ENCODE measurements around the gene RNF223. TPM values are rescaled to one million over a fixed set of nuclear protein-coding genes. Genes with fewer than 3 reads are reported as not detected.
"Not testable (repeated sequence)": the region's sequence is repeated elsewhere in the genome, so short reads cannot be mapped to it uniquely, and the experiment has no call there.

RNF223 gene
- total RNA-seq, 1 donor = not detected

DNA sequence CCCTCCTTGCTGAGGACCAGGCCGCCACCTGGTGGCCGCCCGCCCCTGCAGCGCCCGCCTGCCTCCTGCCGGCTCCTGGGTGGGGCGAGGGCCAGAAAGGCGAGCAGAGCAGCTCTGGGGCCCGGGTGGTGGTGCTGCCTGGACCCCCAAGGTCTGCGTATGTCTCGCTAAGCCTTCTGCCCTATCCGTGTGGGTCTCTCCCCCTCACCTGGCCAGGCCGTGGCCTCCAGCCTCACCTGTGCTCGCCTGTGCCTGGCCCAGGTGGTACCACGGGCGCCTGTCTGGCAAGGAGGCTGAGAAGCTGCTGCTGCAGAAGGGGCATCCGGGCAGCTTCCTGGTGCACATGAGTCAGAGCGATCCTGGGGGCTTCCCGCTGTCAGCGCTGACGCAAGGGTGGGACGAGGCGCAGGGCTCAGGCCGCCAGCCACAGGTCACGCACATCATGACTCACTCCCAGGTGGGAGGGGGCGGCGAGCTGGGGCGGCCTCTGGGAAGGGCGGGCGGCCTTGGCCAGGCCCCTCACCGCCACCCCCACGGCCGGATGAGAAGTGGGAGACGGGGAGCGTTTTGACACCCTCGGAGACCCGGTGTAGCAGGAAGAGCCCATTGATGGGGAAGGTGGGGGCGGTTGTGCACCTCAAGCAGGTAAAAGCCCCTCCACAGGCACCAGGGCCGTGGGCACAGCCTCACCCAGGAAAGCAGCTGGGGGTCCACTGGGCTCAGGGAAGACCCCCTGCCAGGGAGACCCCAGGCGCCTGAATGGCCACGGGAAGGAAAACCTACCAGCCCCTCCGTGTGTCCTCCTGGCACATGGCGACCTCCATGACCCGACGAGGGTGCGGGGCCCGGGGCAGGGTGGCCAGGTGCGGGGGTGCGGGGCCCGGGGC, 9.9 kb downstream of the RNF223 start:
- no peaks in the 10 kb centered on the region for H3K9me3 ChIP-seq (ENCODE audit: low read depth, low read length)
- peaks cover 26% of the 10 kb centered on the region for H3K27me3 ChIP-seq (ENCODE audit: insufficient read depth, low read length)
- H3K4me3 ChIP-seq (ENCODE audit: low read length) = no peak overlapping the region
- peaks cover 22% of the 10 kb centered on the region for H3K4me1 ChIP-seq (ENCODE audit: insufficient read depth, low read length)

- peaks cover 25% of the 10 kb centered on the region for H3K4me1 ChIP-seq (ENCODE audit: insufficient read depth, low read length)
- no peak overlapping the region for H3K4me3 ChIP-seq (ENCODE audit: low read length)
- H3K9me3 ChIP-seq (ENCODE audit: low read depth, low read length) = no peaks in the 10 kb centered on the region
- H3K27me3 ChIP-seq (ENCODE audit: insufficient read depth, low read length) = peaks cover 31% of the 10 kb centered on the region
Measured at GRCh38 chr1:1063261-1063944, 10.7 kb downstream of the RNF223 start.

DNA sequence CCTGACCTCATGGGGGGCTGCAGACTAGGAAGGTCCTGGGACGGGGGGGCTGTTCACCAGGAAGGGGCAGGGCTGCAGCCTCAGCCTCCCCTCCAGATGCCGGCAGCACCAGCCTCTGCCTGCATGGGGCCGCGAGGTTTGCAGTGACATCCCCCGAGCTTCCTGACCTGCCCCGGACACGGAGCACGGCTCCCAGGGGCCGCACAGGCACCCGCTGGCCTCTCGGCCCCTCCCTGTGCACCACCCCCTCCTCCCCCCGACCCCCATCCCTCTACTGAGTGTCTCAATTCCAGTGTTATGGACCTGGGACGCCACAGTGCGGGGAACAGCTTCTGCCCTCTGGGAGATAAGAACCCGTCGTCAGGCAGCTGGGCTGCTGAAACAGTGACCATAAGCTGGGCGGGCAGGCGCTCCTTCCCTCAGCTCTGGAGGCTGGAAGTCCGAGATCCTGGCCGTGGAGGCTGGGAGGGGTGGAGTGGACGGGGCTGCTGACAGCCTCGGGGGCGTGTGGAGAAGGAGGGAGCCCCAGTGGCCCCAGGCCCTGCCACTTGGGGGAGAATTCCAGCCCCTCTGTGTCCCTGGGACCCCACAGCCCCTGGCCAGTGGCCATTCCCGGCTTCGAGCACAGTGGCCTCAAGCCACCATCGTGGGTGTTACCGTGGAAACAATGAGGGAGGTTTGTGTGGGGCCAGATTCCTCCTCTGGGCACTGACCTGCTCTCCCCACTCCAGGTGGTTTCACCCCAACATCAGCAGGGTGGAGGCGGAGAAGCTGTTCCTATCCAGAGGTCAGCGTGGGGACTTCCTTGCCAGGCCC, 11.6 kb downstream of the RNF223 start:
- H3K4me1 ChIP-seq (ENCODE audit: insufficient read depth, low read length) = peaks cover 21% of the 10 kb centered on the region
- peaks cover 34% of the 10 kb centered on the region for H3K27me3 ChIP-seq (ENCODE audit: insufficient read depth, low read length)
- H3K9me3 ChIP-seq (ENCODE audit: low read depth, low read length) = no peaks in the 10 kb centered on the region
- H3K4me3 ChIP-seq (ENCODE audit: low read length) = no peak overlapping the region

DNA sequence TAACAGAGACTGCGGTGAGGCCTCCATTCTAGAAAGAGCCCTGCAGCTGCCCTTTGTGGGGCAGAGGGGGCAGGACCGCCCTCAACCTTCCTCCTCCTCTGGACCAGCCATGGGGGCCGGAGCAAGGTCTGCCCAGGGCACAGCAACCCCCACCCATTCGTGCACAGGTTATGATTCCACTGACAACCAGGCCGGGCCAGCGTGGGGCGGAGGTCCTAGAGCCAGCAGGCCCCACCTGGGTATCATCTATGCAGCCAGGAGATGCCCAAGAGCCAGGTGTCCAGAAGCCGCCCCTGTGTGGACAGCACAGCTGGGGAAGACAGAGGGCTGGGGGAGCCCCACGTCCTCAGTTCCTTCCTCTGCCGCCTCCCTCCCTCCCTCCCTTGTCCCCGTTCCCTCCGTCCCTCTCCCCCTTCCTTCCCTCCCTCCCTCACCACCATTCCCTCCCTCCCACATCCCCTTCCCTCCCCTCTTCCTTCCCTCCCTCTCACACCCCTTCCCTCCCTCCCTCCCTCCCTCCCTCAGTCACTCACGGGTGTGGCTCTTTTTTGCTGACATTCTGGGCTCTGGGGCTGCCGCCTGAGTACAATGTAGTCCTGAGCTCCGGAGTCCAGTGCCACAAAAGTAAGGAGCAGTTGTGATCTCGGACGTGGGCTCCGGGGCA, 12.3 kb downstream of the RNF223 start:
- Histone ChIP-seq H3K4me3 (ENCODE audit: low read length) (no peak overlapping the region), H3K4me1 (ENCODE audit: insufficient read depth, low read length) (peaks cover 21% of the 10 kb centered on the region), H3K27me3 (ENCODE audit: insufficient read depth, low read length) (peaks cover 34% of the 10 kb centered on the region), H3K9me3 (ENCODE audit: low read depth, low read length) (no peaks in the 10 kb centered on the region)

DNA sequence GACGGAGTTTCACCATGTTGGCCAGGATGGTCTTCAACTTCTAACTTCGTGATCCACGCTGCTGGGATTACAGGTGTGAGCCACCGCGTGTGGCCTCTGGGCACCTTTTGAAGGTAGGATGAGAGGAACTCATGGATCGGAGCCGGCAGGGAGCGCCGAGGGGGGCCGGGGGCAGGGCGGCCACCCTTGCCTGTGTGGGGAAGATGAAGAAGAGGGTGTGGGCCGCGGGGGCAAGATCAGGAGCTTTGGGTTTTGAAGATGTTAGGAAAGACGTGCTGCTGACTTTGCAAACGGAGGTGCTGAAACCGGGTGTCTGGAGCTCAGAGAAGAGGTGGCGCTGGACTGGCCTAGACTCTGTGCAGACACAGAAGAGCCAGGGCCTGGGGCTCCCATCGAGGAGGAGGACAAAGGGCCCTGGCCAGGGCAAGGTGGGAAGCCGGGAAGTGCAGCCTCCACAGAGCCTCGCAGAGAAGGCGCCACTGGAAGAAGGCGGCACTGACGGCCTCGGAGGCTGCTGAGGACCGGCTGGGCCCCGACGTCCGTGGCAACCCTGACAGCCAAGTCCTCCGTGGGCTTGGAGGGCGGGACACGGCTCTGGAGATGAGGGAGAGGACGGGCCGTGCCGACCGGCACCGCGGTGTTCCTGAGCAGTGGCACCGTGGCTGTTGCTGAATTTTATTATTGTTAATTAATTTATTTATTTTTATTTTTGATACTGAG, 13.7 kb downstream of the RNF223 start:
- no peak overlapping the region for H3K4me3 ChIP-seq (ENCODE audit: low read length)
- H3K4me1 ChIP-seq (ENCODE audit: insufficient read depth, low read length) = peaks cover 21% of the 10 kb centered on the region
- H3K27me3 ChIP-seq (ENCODE audit: insufficient read depth, low read length) = peaks cover 34% of the 10 kb centered on the region
- H3K9me3 ChIP-seq (ENCODE audit: low read depth, low read length) = no peaks in the 10 kb centered on the region

DNA sequence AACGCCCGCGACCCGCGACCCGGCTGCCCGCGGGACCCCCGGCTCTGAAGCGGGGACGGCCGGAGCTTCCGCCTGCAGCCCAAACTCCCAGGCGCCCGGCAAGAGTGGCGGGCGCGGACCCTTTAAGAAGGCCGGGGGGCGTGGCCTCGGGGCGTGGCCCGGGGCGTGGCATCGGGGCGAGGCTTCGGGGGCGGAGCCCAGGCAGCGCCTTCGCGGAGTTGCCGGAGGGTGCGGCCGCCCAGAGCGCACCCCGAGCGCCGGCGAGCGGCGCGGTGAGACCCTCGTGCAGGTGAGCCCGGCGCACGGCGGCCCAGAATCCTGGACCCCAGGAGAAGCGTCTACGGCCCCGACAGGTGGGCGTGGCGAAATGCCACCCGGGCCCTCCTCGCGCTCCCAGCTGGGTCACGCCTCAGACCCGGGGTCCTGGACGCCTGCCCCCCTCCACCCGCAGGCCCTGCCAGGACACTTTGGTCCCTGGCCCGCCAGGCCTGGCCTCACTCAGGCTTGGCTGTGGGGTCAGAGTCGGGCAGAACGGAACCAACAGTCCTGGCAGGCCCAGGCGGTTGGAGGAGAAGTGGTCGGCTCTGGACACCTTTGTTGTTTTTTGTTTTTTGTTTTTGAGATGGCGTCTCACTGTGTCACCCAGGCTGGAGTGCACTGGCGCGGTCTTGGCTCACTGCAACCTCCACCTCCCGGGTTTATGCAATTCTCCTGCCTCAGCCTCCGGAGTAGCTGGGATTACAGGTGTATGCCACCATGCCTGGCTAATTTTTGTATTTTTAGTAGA, 14.4 kb downstream of the RNF223 start:
- Histone ChIP-seq H3K4me1 (ENCODE audit: insufficient read depth, low read length) (peaks cover 21% of the 10 kb centered on the region), H3K9me3 (ENCODE audit: low read depth, low read length) (no peaks in the 10 kb centered on the region), H3K4me3 (ENCODE audit: low read length) (peak overlapping the region; percentile 8), H3K27me3 (ENCODE audit: insufficient read depth, low read length) (peaks cover 34% of the 10 kb centered on the region)

DNA sequence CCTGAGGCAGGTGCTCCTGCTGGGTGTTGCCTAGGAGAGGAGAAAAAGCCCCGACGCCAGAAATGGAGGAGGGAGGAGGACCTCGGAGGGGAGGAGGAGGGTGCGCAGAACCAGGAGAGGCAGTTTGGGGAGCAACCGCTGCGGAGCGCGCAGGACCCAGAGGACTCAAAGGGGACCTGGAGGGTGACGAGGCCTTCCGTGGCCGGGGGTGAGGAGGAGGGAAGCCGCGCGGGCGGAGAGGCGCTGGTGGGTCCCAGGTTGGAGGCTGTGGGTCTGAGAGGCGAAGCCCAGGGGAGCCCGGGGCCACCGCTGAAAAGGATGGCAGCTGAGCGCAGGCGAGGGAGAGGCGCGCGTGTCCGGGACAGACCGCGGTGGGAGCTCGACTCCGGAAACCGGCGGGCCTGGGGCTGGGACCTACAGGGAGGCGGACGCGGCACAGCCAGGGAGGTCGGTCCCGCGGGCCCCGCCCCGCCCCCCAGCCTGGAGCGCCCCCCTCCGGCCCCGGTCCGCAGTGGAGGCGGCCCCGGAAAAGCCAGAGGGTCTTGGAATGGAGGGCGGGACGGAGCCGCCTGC, 15.1 kb downstream of the RNF223 start:
- Histone ChIP-seq H3K4me1 (ENCODE audit: insufficient read depth, low read length) (peaks cover 16% of the 10 kb centered on the region), H3K9me3 (ENCODE audit: low read depth, low read length) (no peaks in the 10 kb centered on the region), H3K27me3 (ENCODE audit: insufficient read depth, low read length) (peaks cover 34% of the 10 kb centered on the region), H3K4me3 (ENCODE audit: low read length) (peak overlapping the region; percentile 8)

DNA sequence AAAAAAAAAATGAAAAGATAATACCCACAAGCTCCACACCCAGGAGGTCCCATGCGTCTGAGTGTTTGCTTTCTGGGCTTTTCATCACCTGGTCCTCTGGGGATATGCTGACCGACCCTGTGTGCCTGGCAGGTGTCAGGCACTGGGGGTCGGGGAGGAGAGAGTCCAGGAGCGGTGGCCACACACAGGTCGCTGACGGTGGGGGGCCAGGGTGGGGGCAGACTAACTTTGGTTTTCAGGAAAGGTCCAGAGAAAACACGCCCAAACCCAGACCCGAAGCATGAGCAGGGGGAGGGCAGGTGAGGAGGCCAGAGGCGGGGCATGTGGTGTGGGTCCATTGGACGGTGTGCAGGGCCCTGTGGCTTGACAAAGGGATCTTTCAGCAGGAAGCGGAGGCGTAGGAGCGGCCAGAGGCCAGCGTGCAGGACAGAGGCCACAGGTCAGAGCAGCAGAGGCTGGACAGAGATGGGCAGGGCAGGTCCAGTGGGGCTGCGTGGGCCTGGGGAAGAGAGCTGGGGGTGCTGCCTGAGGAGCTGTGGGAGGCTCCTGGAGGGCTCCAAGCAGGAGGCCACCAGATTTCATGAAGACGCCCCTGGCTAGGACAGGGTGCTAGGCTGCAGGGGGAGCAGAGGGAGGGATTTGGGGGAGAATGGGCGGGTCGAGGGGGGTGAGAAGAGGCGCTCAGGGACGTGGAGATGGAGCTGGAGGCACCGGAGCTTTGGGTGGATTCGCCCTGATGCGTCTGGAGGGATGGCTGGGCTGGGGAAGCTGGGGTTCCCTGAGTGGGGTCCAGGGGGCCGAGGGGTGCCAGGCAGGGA, 15.8 kb downstream of the RNF223 start:
- Histone ChIP-seq H3K4me3 (ENCODE audit: low read length) (no peak overlapping the region), H3K9me3 (ENCODE audit: low read depth, low read length) (no peaks in the 10 kb centered on the region), H3K4me1 (ENCODE audit: insufficient read depth, low read length) (peaks cover 12% of the 10 kb centered on the region)

DNA sequence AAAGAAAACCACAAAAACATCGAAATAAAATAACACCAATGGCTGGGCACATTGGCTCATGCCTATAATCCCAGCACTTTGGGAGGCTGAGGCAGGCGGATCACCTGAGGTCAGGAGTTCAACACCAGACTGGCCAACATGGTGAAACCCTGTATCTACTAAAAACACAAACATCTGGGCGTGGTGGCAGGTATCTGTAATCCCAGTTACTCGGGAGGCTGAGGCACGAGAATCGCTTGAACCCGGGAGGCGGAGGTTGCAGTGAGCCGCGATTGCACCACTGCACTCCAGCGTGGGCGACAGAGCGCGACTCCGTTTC, 16.4 kb downstream of the RNF223 start:
- H3K9me3 ChIP-seq (ENCODE audit: low read depth, low read length); H3K4me3 ChIP-seq (ENCODE audit: low read length): not testable (repeated sequence)
- peaks cover 28% of the 10 kb centered on the region for H3K27me3 ChIP-seq (ENCODE audit: insufficient read depth, low read length)
- peaks cover 12% of the 10 kb centered on the region for H3K4me1 ChIP-seq (ENCODE audit: insufficient read depth, low read length)

More for the DNA sequence above, 15.8 kb downstream of the RNF223 start:
- H3K27me3 ChIP-seq (ENCODE audit: insufficient read depth, low read length) = peaks cover 33% of the 10 kb centered on the region

DNA sequence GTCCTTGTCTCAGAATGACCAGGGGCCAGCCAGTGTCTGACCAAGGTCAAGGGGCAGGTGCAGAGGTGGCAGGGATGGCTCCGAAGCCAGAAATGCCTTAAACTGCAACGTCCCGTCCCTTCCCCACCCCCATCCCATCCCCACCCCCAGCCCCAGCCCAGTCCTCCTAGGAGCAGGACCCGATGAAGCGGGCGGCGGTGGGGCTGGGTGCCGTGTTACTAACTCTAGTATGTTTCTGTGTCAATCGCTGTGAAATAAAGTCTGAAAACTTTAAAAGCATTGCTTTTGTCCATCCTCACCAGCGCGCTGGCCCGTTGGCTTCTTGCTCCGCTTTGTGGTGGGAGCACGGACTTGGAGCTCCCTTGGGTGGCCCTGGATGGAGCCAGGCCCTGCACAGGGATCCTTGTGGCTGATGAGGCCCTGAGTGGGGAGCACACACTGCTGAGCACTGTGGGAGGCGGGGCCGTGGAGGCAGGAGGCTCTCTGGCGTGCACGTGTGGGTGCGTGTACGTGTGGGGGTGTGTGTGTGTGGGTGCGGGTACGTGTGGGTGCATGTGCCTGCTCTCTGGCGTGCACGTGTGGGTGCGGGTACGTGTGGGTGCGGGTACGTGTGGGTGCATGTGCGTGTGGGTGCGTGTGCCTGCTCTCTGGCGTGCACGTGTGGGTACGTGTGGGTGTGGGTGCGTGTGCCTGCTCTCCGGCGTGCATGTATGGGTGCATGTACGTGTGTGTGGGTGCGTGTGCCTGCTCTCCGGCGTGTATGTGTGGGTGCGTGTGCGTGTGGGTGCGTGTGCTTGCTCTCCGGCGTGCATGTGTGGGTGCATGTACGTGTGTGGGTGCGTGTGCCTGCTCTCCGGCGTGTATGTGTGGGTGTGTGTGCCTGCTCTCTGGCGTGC, 18.0 kb downstream of the RNF223 start:
- Histone ChIP-seq H3K4me3 (ENCODE audit: low read length) (no peak overlapping the region), H3K4me1 (ENCODE audit: insufficient read depth, low read length) (peaks cover 12% of the 10 kb centered on the region), H3K9me3 (ENCODE audit: low read depth, low read length) (no peaks in the 10 kb centered on the region)

GRCh38 chr1:1054971-1055370, 19.1 kb downstream of the RNF223 start:
- H3K9me3 ChIP-seq (ENCODE audit: low read depth, low read length) = no peaks in the 10 kb centered on the region
- H3K27me3 ChIP-seq (ENCODE audit: insufficient read depth, low read length) = peaks cover 11% of the 10 kb centered on the region
- H3K4me3 ChIP-seq (ENCODE audit: low read length) = no peak overlapping the region
- H3K4me1 ChIP-seq (ENCODE audit: insufficient read depth, low read length) = peaks cover 8% of the 10 kb centered on the region

More for the DNA sequence above, 18.0 kb downstream of the RNF223 start:
- peaks cover 21% of the 10 kb centered on the region for H3K27me3 ChIP-seq (ENCODE audit: insufficient read depth, low read length)

DNA sequence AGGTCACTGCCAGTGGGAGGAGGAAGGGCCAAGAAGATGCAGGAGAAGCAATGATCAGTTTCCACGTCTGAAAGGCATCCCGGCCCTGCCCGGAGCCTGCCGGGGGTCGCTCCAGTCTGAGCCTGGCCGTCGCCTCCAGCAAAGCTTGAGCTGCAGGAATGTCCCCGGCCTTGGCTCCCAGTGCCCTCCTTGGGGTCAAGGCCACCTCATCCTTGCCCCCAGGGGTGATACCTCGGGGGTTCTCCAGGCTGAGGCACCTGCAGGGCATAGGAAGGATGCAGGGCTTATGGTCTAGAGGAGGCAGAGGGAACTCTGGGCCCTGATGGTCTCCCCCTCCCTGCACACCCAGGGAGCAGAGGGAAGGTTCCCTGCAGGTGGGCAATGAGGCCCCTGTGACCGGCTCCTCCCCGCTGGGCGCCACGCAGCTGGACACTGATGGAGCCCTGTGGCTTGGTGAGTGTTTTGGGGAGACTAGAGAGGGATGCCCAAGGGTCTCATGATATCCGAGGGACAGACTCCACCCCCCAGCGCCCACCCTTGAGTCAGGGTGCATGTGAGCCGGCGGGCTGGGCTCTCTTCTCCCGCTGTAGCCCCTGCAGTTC, 19.9 kb downstream of the RNF223 start:
- peaks cover 4% of the 10 kb centered on the region for H3K4me1 ChIP-seq (ENCODE audit: insufficient read depth, low read length)

More for the DNA sequence above, 19.9 kb downstream of the RNF223 start:
- peaks cover 8% of the 10 kb centered on the region for H3K27me3 ChIP-seq (ENCODE audit: insufficient read depth, low read length)
- H3K9me3 ChIP-seq (ENCODE audit: low read depth, low read length) = no peaks in the 10 kb centered on the region
- H3K4me3 ChIP-seq (ENCODE audit: low read length) = no peak overlapping the region

Measured in mononuclear cell (primary cell).